Neural cell (in vitro differentiated cells): ENCODE measurements around the gene ITPKB. TPM values are rescaled to one million over a fixed set of nuclear protein-coding genes. Genes with fewer than 3 reads are reported as not detected.

ENCODE experiments used
- H2AFZ ChIP-seq: fragments of 200-600, 300-800 bp; sonication (generic), shearing (Covaris generic); 2 replicates; pipeline ENCODE4 v1.6.0; 2014; ENCODE audit warnings: low read depth, mild to moderate bottlenecking, antibody characterized with exemption, low read length, moderate library complexity
- H3F3A ChIP-seq: fragments of 200-600 bp; shearing (Covaris generic); 2 replicates; pipeline ENCODE4 v1.6.1; 2016; ENCODE audit warnings: mild to moderate bottlenecking, moderate library complexity, mixed read lengths, antibody characterized with exemption, low read length; ENCODE audit not compliant: insufficient read depth, poor library complexity, severe bottlenecking
- H3K27ac ChIP-seq: fragments of 200-600, 300-800 bp; sonication (generic), shearing (Covaris generic); 2 replicates; pipeline ENCODE4 v1.5.1; 2014; ENCODE audit warnings: mild to moderate bottlenecking, low read length, moderate library complexity
- H3K27me3 ChIP-seq: fragments of 300-800, 200-600 bp; sonication (generic), shearing (Covaris generic); 2 replicates; pipeline ENCODE4 v1.6.0; 2014; ENCODE audit warnings: mild to moderate bottlenecking, low read depth, low read length, moderate library complexity; ENCODE audit not compliant: insufficient read depth
- H3K36me3 ChIP-seq: fragments of 300-800, 200-600 bp; sonication (generic), shearing (Covaris generic); 2 replicates; pipeline ENCODE4 v1.5.1; 2014; ENCODE audit warnings: mild to moderate bottlenecking, antibody characterized with exemption, low read length, moderate library complexity; ENCODE audit not compliant: insufficient read depth
- H3K4me2 ChIP-seq: fragments of 300-800, 200-600 bp; sonication (generic), shearing (Covaris generic); 2 replicates; pipeline ENCODE4 v1.6.0; 2014; ENCODE audit warnings: mild to moderate bottlenecking, low read length
- H3K4me3 ChIP-seq: fragments of 300-800, 200-600 bp; sonication (generic), shearing (Covaris generic); 2 replicates; pipeline ENCODE4 v1.5.1; 2014; ENCODE audit warnings: mild to moderate bottlenecking, low read length, moderate library complexity
- H3K79me2 ChIP-seq: fragments of 200-600 bp; shearing (Covaris generic); replicated peaks from 2 replicates; pipeline ENCODE4 v1.6.0; 2014; ENCODE audit warnings: mild to moderate bottlenecking, low read length, moderate library complexity; ENCODE audit not compliant: insufficient read depth
- H3K9ac ChIP-seq: fragments of 300-800, 200-600 bp; sonication (generic), shearing (Covaris generic); 2 replicates; pipeline ENCODE4 v1.6.1; 2016; ENCODE audit warnings: mild to moderate bottlenecking, low read length, mixed read lengths
- H3K9me2 ChIP-seq: fragments of 200-600 bp; shearing (Covaris generic); 2 replicates; pipeline ENCODE4 v1.6.1; 2016; ENCODE audit warnings: mild to moderate bottlenecking, low read length, mixed read lengths; ENCODE audit not compliant: insufficient read depth
- H3K9me3 ChIP-seq: fragments of 200-600, 300-800 bp; sonication (generic), shearing (Covaris generic); 2 replicates; pipeline ENCODE4 v1.6.1; 2016; ENCODE audit warnings: mild to moderate bottlenecking, mixed run types, low read length, moderate library complexity, mixed read lengths
- H4K20me1 ChIP-seq: fragments of 200-600 bp; shearing (Covaris generic); 2 replicates; pipeline ENCODE4 v1.6.1; 2016; ENCODE audit warnings: mild to moderate bottlenecking, mixed run types; ENCODE audit not compliant: insufficient read depth
- MXI1 ChIP-seq: fragments of 450-650 bp; conservative IDR thresholded peaks from 2 replicates; pipeline ENCODE4 v1.6.1; 2014; ENCODE audit warnings: antibody characterized with exemption, mild to moderate bottlenecking; ENCODE audit not compliant: poor library complexity, severe bottlenecking
- POLR2AphosphoS5 ChIP-seq: IDR thresholded peaks from 2 replicates; pipeline ENCODE4 v1.6.1; 2012
- polyA plus RNA-seq: library from polyadenylated mRNA; depleted of rRNA; stranded (reverse); fragments of >200 nt; gene quantifications from 2 replicates; pipeline ENCODE4 v1.2.3, GENCODE V29; 2014
- small RNA-seq, 3 experiments: library from RNA; depleted of rRNA; stranded (forward); fragments of <200 nt; gene quantifications; one replicate each; pipeline ENCODE3, GENCODE V24; 2012
- TF ChIP-seq, protein P1 (sequence below): IDR thresholded peaks from 2 replicates; pipeline ENCODE4 v1.6.1; 2012; ENCODE audit warnings: borderline replicate concordance

Gene ITPKB
- polyA plus RNA-seq, 1 donor from 2014 or later, result 0.19 TPM

- no peaks in the 10 kb centered on the region for H3K9me2 ChIP-seq
- H3K4me2 ChIP-seq, result no peak overlapping the region
- TF ChIP-seq, protein P1, sequence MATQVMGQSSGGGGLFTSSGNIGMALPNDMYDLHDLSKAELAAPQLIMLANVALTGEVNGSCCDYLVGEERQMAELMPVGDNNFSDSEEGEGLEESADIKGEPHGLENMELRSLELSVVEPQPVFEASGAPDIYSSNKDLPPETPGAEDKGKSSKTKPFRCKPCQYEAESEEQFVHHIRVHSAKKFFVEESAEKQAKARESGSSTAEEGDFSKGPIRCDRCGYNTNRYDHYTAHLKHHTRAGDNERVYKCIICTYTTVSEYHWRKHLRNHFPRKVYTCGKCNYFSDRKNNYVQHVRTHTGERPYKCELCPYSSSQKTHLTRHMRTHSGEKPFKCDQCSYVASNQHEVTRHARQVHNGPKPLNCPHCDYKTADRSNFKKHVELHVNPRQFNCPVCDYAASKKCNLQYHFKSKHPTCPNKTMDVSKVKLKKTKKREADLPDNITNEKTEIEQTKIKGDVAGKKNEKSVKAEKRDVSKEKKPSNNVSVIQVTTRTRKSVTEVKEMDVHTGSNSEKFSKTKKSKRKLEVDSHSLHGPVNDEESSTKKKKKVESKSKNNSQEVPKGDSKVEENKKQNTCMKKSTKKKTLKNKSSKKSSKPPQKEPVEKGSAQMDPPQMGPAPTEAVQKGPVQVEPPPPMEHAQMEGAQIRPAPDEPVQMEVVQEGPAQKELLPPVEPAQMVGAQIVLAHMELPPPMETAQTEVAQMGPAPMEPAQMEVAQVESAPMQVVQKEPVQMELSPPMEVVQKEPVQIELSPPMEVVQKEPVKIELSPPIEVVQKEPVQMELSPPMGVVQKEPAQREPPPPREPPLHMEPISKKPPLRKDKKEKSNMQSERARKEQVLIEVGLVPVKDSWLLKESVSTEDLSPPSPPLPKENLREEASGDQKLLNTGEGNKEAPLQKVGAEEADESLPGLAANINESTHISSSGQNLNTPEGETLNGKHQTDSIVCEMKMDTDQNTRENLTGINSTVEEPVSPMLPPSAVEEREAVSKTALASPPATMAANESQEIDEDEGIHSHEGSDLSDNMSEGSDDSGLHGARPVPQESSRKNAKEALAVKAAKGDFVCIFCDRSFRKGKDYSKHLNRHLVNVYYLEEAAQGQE, result no peak
- no peak for TF ChIP-seq MXI1
- no peaks in the 10 kb centered on the region for H3K79me2 ChIP-seq
- no peaks in the 10 kb centered on the region for H3F3A ChIP-seq
- no peak overlapping the region for H3K27ac ChIP-seq
- H2AFZ ChIP-seq, result no peak overlapping the region
- no peaks in the 10 kb centered on the region for H4K20me1 ChIP-seq
- H3K4me3 ChIP-seq, result no peak overlapping the region
- H3K9me3 ChIP-seq, result no peaks in the 10 kb centered on the region
- no peaks in the 10 kb centered on the region for H3K27me3 ChIP-seq
- H3K9ac ChIP-seq, result no peak overlapping the region
- H3K36me3 ChIP-seq, result no peaks in the 10 kb centered on the region
Observed at GRCh38 chr1:226584164-226584563, 154.9 kb downstream of the ITPKB start.

DNA sequence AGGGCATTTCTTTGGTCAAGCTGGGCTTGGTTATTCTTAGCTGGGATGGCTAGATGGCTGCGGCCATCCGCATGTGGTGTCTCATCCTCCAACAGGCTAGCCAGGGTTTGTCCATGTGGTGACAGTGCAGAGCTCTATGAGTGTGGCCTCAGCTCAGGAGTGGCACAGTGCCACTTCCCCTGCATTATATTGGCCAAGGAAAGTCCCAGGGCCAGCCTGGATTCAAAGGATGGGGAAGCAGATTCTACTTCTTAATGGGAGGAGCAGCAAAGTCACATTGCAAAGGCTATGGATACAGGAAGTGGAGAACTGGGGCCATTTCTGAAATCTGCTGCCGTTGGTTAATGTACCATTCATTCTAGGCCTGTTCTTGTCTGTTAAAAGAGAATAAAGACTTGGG, 156.1 kb downstream of the ITPKB start:
- Histone ChIP-seq H3K36me3 (no peaks in the 10 kb centered on the region), H3K9ac (no peak overlapping the region), H3K9me3 (no peaks in the 10 kb centered on the region), H3K4me2 (no peak overlapping the region), H3K79me2 (no peaks in the 10 kb centered on the region), H3K9me2 (no peaks in the 10 kb centered on the region), H3K27ac (no peak overlapping the region), H4K20me1 (no peaks in the 10 kb centered on the region), H2AFZ (no peak overlapping the region), H3F3A (no peaks in the 10 kb centered on the region), H3K4me3 (no peak overlapping the region), H3K27me3 (no peaks in the 10 kb centered on the region)
- TF ChIP-seq POLR2AphosphoS5, result no peak

Small RNA genes lying within 50 kb of the gene (small RNA-seq; reads per million reads assigned to genes)
- gene RPS27P5, result 0 reads per million in 3 experiments

Other genes with a start within 250 kb of the ITPKB start
- 0.44 and 0.52 TPM in 2 replicates for gene STUM, start 190.5 kb downstream of the ITPKB start, polyA plus RNA-seq
- 12.9 and 14.5 TPM in 2 replicates for gene PSEN2, start 131.3 kb upstream of the ITPKB start, polyA plus RNA-seq
- 11.6 and 13.2 TPM in 2 replicates for gene COQ8A, start 201.0 kb upstream of the ITPKB start, polyA plus RNA-seq